K562 (cell line): ENCODE measurements around the gene MYOZ3. TPM values are rescaled to one million over a fixed set of nuclear protein-coding genes. Genes with fewer than 3 reads are reported as not detected.

Experiments
- ATAC-seq: fragments of 200-7000 bp; cut with Tn5 transposase; 3 replicates; pipeline ENCODE4 v1.9.1; 2020; ENCODE audit warnings: moderate library complexity
- BruUV-seq: library from RNA; stranded (reverse); fragments of 400-500 nt; replicated peaks from 2 replicates; lab custom pipeline; 2021; lab: Mats Ljungman, UMichigan
- CTCF ChIA-PET: fragments of 300-600 bp; formaldehyde crosslinking; extraction: SDS; loops from one replicate; lab custom pipeline; 2021; ENCODE audit warnings: low intra/inter-chr PET ratio; lab: Yijun Ruan, JAX
- POLR2A ChIA-PET: fragments of 300-600, 350-650 bp; sonication (Branson Sonifier 250); formaldehyde crosslinking; extraction: SDS; loops from one replicate; lab custom pipeline; 2021; ENCODE audit warnings: antibody characterized with exemption, inconsistent platforms; lab: Yijun Ruan, JAX
- DNase-seq, 4 experiments: peaks; one replicate each; pipeline versions ENCODE4 v3.0.0 to v3.0.0-alpha.2; 2011 to 2018; ENCODE audit warnings: low spot score in 3 of 4, mixed read lengths in 3 of 4; ENCODE audit errors: extremely low read depth in 1 of 4
- FAIRE-seq: peaks from 2 replicates; lab custom pipeline; 2011; peaks lifted over from hg19 to GRCh38; lab: Jason Lieb, UNC
- H2AFZ ChIP-seq: 2 replicates; pipeline ENCODE4 v1.6.0; 2011; ENCODE audit warnings: low read depth, low read length, control low read depth, inconsistent platforms
- H3K27ac ChIP-seq: fragments of 200-600 bp; 3 replicates; pipeline ENCODE4 v1.8.0; 2011; ENCODE audit warnings: low read depth, mild to moderate bottlenecking, control low read depth, inconsistent platforms, low read length, moderate library complexity, mixed read lengths; ENCODE audit errors: extremely low read depth
- H3K27me3 ChIP-seq, 2 experiments: fragments of 300-600 bp in 1 of 2; 2 replicates in 1 of 2; 3 replicates in 1 of 2; pipeline versions ENCODE4 v1.6.0 to v1.8.0; 2011; ENCODE audit warnings: inconsistent platforms in 2 of 2, low read length in 2 of 2, mild to moderate bottlenecking in 1 of 2, mixed read lengths in 1 of 2, moderate library complexity in 1 of 2; ENCODE audit not compliant: control insufficient read depth in 2 of 2, insufficient read depth in 2 of 2
- H3K36me3 ChIP-seq: fragments of 300-600 bp; 3 replicates; pipeline ENCODE4 v1.8.0; 2011; ENCODE audit warnings: mild to moderate bottlenecking, low read length, inconsistent platforms; ENCODE audit not compliant: control insufficient read depth, insufficient read depth
- H3K4me1 ChIP-seq, 2 experiments: fragments of 200-600 bp in 1 of 2; replicated peaks in 1 of 2; 2 replicates in 1 of 2; 3 replicates in 1 of 2; pipeline versions ENCODE4 v1.5.1 to v1.8.0; 2011; ENCODE audit warnings: inconsistent platforms in 2 of 2, low read length in 2 of 2, mild to moderate bottlenecking in 1 of 2, mixed read lengths in 1 of 2, moderate library complexity in 1 of 2; ENCODE audit not compliant: control insufficient read depth in 2 of 2, insufficient read depth in 2 of 2
- H3K4me2 ChIP-seq: 2 replicates; pipeline ENCODE4 v1.6.1; 2011; ENCODE audit warnings: low read length, control low read depth, inconsistent platforms, mixed read lengths; ENCODE audit not compliant: insufficient read depth
- H3K4me3 ChIP-seq: fragments of 200-600 bp; sonication (generic), shearing (Covaris generic); 2 replicates; pipeline ENCODE4 v1.5.1; 2016; ENCODE audit warnings: control low read depth, inconsistent platforms
- H3K79me2 ChIP-seq: fragments of 200-600 bp; 3 replicates; pipeline ENCODE4 v1.8.0; 2011; ENCODE audit warnings: low read length, inconsistent platforms; ENCODE audit not compliant: control insufficient read depth, insufficient read depth
- H3K9ac ChIP-seq, 2 experiments: 2 replicates each; pipeline versions ENCODE4 v1.6.0 to v1.6.1; 2011; ENCODE audit warnings: low read depth in 2 of 2, low read length in 2 of 2, control low read depth in 1 of 2, inconsistent platforms in 1 of 2, mild to moderate bottlenecking in 1 of 2, mixed read lengths in 1 of 2; ENCODE audit not compliant: insufficient read depth in 1 of 2
- H3K9me1 ChIP-seq: one replicate; pipeline ENCODE4 v1.6.0; 2011; ENCODE audit warnings: inconsistent platforms, mild to moderate bottlenecking, low read length, moderate library complexity; ENCODE audit not compliant: control insufficient read depth, insufficient read depth
- H3K9me3 ChIP-seq: replicated peaks from 2 replicates; pipeline ENCODE4 v1.5.1; 2011; ENCODE audit warnings: low read depth, low read length, inconsistent platforms; ENCODE audit not compliant: control insufficient read depth, insufficient read depth
- H4K20me1 ChIP-seq: replicated peaks from 2 replicates; pipeline ENCODE4 v1.6.1; 2011; ENCODE audit warnings: low read length, inconsistent platforms, mixed read lengths; ENCODE audit not compliant: control insufficient read depth, insufficient read depth
- ARID1B ChIP-seq: fragments of 450-650 bp; IDR thresholded peaks from 2 replicates; pipeline ENCODE4 v1.6.1; 2016; ENCODE audit warnings: antibody characterized with exemption, mild to moderate bottlenecking, inconsistent platforms
- FOXA3 ChIP-seq, 2 experiments: fragments of 450-650 bp in 1 of 2; sonication (generic) in 1 of 2; formaldehyde crosslinking; IDR thresholded peaks in 1 of 2; conservative IDR thresholded peaks in 1 of 2; 2 replicates each; pipeline versions ENCODE4 v1.4.0 to v1.8.0; 2020 to 2022; ENCODE audit warnings: mild to moderate bottlenecking in 2 of 2, missing genetic modification reagents in 1 of 2
- GABPB1 ChIP-seq: sonication (generic); formaldehyde crosslinking; IDR thresholded peaks from 2 replicates; pipeline ENCODE4 v1.8.0; 2022; ENCODE audit warnings: mild to moderate bottlenecking, missing genetic modification reagents
- HCFC1 ChIP-seq: IDR thresholded peaks from 2 replicates; pipeline ENCODE4 v1.6.1; 2012; ENCODE audit warnings: low read depth, low read length, improper control_type of control experiment
- KDM2B ChIP-seq: fragments of 250-450 bp; sonication (Bioruptor Pico); IDR thresholded peaks from 2 replicates; pipeline ENCODE4 v1.8.0; 2021; ENCODE audit warnings: mild to moderate bottlenecking, moderate library complexity
- MLLT1 ChIP-seq, 2 experiments: fragments of 450-650 bp; IDR thresholded peaks; 2 replicates each; pipeline ENCODE4 v1.6.1; 2016
- NCOA4 ChIP-seq: fragments of 450-650 bp; IDR thresholded peaks from 2 replicates; pipeline ENCODE4 v1.6.1; 2018; ENCODE audit warnings: mild to moderate bottlenecking; ENCODE audit not compliant: partially characterized antibody
- POLR2A ChIP-seq: fragments of 450-650 bp; conservative IDR thresholded peaks from 2 replicates; pipeline ENCODE4 v1.6.1; 2016
- SAP30 ChIP-seq: fragments of 200-600 bp; sonication (generic); IDR thresholded peaks from 2 replicates; pipeline ENCODE4 v1.6.1; 2012; ENCODE audit warnings: borderline replicate concordance, low read depth, mild to moderate bottlenecking, moderate library complexity, low read length, control low read depth, inconsistent platforms; ENCODE audit not compliant: insufficient read depth, poor library complexity, severe bottlenecking
- SIN3B ChIP-seq: fragments of 450-650 bp; IDR thresholded peaks from 2 replicates; pipeline ENCODE4 v1.6.1; 2017; ENCODE audit warnings: low read depth, mild to moderate bottlenecking, moderate library complexity
- SP2 ChIP-seq: IDR thresholded peaks from 2 replicates; pipeline ENCODE4 v1.6.1; 2011; ENCODE audit warnings: mild to moderate bottlenecking, low read depth, low read length, moderate library complexity; ENCODE audit not compliant: poor library complexity, severe bottlenecking; ENCODE audit errors: extremely low read depth
- TRIM25 ChIP-seq: fragments of 450-650 bp; IDR thresholded peaks from 2 replicates; pipeline ENCODE4 v1.7.0; 2016; ENCODE audit warnings: borderline replicate concordance
- ZNF592 ChIP-seq: fragments of 450-650 bp; IDR thresholded peaks from 2 replicates; pipeline ENCODE4 v1.6.1; 2017; ENCODE audit warnings: antibody characterized with exemption, mild to moderate bottlenecking
- WGBS: fragments of 100-300 bp; shearing (Covaris generic); methylation state at CpG from one replicate; pipeline ENCODE4 v1.1.6; 2016; ENCODE audit warnings: low coverage, mixed read lengths; ENCODE audit not compliant: insufficient coverage; ENCODE audit errors: missing lambda C conversion rate; 5-methylcytosine and 5-hydroxymethylcytosine counted together
- in situ Hi-C: fragments of 300-500 bp; cut with MboI; formaldehyde crosslinking; loops from 4 replicates; pipeline ENCODE4 v1.15.0; 2018; ENCODE audit warnings: inconsistent platforms, mixed read lengths
- intact Hi-C: fragments of 100-400 bp; cut with micrococcal nuclease; formaldehyde crosslinking; loops from 2 replicates; pipeline ENCODE4 v1.14.2; 2022
- polyA plus RNA-seq, 8 experiments: library from polyadenylated mRNA; depleted of rRNA in 4 of 8; stranded (reverse) in 5 of 8; unstranded in 3 of 8; fragments of >200 nt; fragmentation: Nextera tagmentation in 2 of 8; fragmentation: Illumina TruSeq in 1 of 8; extraction: Ambion mirVana in 2 of 8; extraction: Trizol in 1 of 8; gene quantifications; 2 replicates each; pipeline versions ENCODE4 v1.2.1 to v1.2.3, GENCODE V29; 2011 to 2014; ENCODE audit warnings: inconsistent platforms in 1 of 8, missing spikeins in 1 of 8
- total RNA-seq, 7 experiments: library from RNA; depleted of rRNA in 6 of 7; stranded (reverse); fragments of >200 nt in 6 of 7; fragmentation: Illumina TruSeq in 2 of 7; extraction: Trizol in 2 of 7; gene quantifications; 2 replicates each; pipeline versions ENCODE4 v1.2.1 to v1.2.3, GENCODE V29; 2011 to 2021; ENCODE audit warnings: low replicate concordance in 1 of 7

MYOZ3 gene
- total and polyA plus RNA-seq, 9 of the 15 experiments (the other 6 are each of a cell fraction or from before 2014, with no cell fraction given), result not detected

- Histone ChIP-seq H2AFZ (peak within 1 kb of the TSS; percentile 97), H3K27me3 (no peaks in the 10 kb centered on the region), H3K27ac (peak within 1 kb of the TSS; percentile 90), H3K79me2 (peaks cover 24% of the 10 kb centered on the region), H3K36me3 (peaks cover 40% of the 10 kb centered on the region), H3K4me1 (peaks cover 0 to 20% of the 10 kb centered on the region in 2 experiments; a peak in 3 of 5 replicates), H3K4me3 (peak within 1 kb of the TSS; percentile 87), H4K20me1 (no peaks in the 10 kb centered on the region), H3K9ac (peak within 1 kb of the TSS; percentile 93 to 98), H3K4me2 (peak within 1 kb of the TSS; percentile 91), H3K9me1 (no peaks in the 10 kb centered on the region), H3K9me3 (no peaks in the 10 kb centered on the region)
- intact Hi-C loops, result loop anchor here (2.0 to 5.0 kb wide), 2 partner anchors 57 to 78 kb away; partner anchors contain the start of genes DCTN4 and SMIM3
- FAIRE-seq (peak; percentile 93), DNase-seq (peak; percentile 83 to 96 (median 84)), ATAC-seq (peak; percentile 97)
- no TSS peak for BruUV-seq
- ChIA-PET CTCF (interaction anchor here (1.2 to 2.0 kb wide), 2 partner anchors 146 to 302 kb away, joined by 3 to 6 read pairs; no protein-coding TSS in a partner anchor), POLR2A (interaction anchor here (0.5 to 2.2 kb wide), 22 partner anchors 8 to 1381 kb away, joined by 3 to 18 read pairs (median 4); partner anchors contain the start of genes DCTN4 and SMIM3)
- in situ Hi-C loops, result no loop called here
- WGBS, result 2% methylated on average over 50 of the region's 59 CpGs
- TF ChIP-seq KDM2B (CRISPR knock-in tag) (0 out of 2 replicates have a peak, but pooled peaks have one; percentile 23), MLLT1 (IDR thresholded peaks at IDR 0.05) (no peak), ARID1B (peak; percentile 5; the same call in 1 of the 2 replicates), SIN3B (peak; percentile 80), GABPB1 (CRISPR knock-in tag) (peak; percentile 86), SP2 (peak; percentile 40), SAP30 (peak; percentile 37), ZNF592 (no peak), POLR2A (peak; percentile 89), HCFC1 (peak; percentile 87), TRIM25 (no peak), NCOA4 (no peak), FOXA3 (CRISPR knock-in tag; conservative IDR thresholded peaks at IDR 0.05 in 1 of 2, IDR thresholded peaks at IDR 0.05 in 1 of 2) (0 out of 4 replicates have a peak, but pooled peaks of 1 of the 2 experiments have one; percentile 26)
Observed at GRCh38 chr5:150700594-150701377, 39.7 kb downstream of the MYOZ3 start, which contains the start of gene RBM22. TSS of gene RBM22 (minus strand) at chr5:150701062. CDS start at chr5:150700985, 77 bp downstream.
